Nephron (organoid): Measurements from ENCODE around the gene JAKMIP1.
"Not testable (repeated sequence)": the region's sequence is repeated elsewhere in the genome, so short reads cannot be mapped to it uniquely, and the experiment has no call there.

Experiments used
- H3K27ac Mint-ChIP-seq, 3 experiments: 2 replicates each; pipeline ENCODE4 v1.8.0; 2020; ENCODE audit warnings: mixed read lengths in 3 of 3, mild to moderate bottlenecking in 2 of 3, moderate library complexity in 1 of 3
- H3K27me3 Mint-ChIP-seq: 2 replicates; pipeline ENCODE4 v1.8.0; 2021; ENCODE audit warnings: low read depth, mild to moderate bottlenecking, moderate library complexity, mixed read lengths
- H3K36me3 Mint-ChIP-seq: 2 replicates; pipeline ENCODE4 v1.8.0; 2020; ENCODE audit warnings: low read depth, mixed read lengths
- H3K4me1 Mint-ChIP-seq: 2 replicates; pipeline ENCODE4 v1.8.0; 2020; ENCODE audit warnings: mixed read lengths
- H3K4me3 Mint-ChIP-seq, 3 experiments: 2 replicates each; pipeline ENCODE4 v1.8.0; 2020; ENCODE audit warnings: mild to moderate bottlenecking in 3 of 3, mixed read lengths in 3 of 3, moderate library complexity in 2 of 3
- H3K9me3 Mint-ChIP-seq: 2 replicates; pipeline ENCODE4 v1.8.0; 2020; ENCODE audit warnings: mixed read lengths
- CTCF ChIP-seq, 3 experiments: fragments of 200-600 bp; sonication (generic); IDR thresholded peaks; one replicate each; pipeline ENCODE4 v1.5.0; 2021; ENCODE audit warnings: antibody characterized with exemption in 3 of 3; ENCODE audit not compliant: unreplicated experiment in 3 of 3

The JAKMIP1 gene

GRCh38 chr4:6147441-6147840 is 52.9 kb downstream of the JAKMIP1 start:
- TF ChIP-seq CTCF (IDR thresholded peaks at IDR 0.05; ENCODE audit: unreplicated experiment in 3 of 3): no peak
- no peaks in the 10 kb centered on the region for H3K4me1 Mint-ChIP-seq
- peaks cover 9% of the 10 kb centered on the region for H3K27me3 Mint-ChIP-seq
- peaks cover 9% of the 10 kb centered on the region for H3K9me3 Mint-ChIP-seq
- no peaks in the 10 kb centered on the region for H3K36me3 Mint-ChIP-seq
- no peak overlapping the region for H3K4me3 Mint-ChIP-seq
- no peak overlapping the region for H3K27ac Mint-ChIP-seq

- TF ChIP-seq CTCF (IDR thresholded peaks at IDR 0.05; ENCODE audit: unreplicated experiment in 3 of 3): no peak
- H3K9me3 Mint-ChIP-seq: peaks cover 9% of the 10 kb centered on the region
- H3K36me3 Mint-ChIP-seq: no peaks in the 10 kb centered on the region
- no peaks in the 10 kb centered on the region for H3K4me1 Mint-ChIP-seq
- peaks cover 7% of the 10 kb centered on the region for H3K27me3 Mint-ChIP-seq
- H3K27ac Mint-ChIP-seq: no peak overlapping the region
- no peak overlapping the region for H3K4me3 Mint-ChIP-seq
These were observed 56.7 kb downstream of the JAKMIP1 start for GRCh38 chr4:6143603-6144181.

DNA sequence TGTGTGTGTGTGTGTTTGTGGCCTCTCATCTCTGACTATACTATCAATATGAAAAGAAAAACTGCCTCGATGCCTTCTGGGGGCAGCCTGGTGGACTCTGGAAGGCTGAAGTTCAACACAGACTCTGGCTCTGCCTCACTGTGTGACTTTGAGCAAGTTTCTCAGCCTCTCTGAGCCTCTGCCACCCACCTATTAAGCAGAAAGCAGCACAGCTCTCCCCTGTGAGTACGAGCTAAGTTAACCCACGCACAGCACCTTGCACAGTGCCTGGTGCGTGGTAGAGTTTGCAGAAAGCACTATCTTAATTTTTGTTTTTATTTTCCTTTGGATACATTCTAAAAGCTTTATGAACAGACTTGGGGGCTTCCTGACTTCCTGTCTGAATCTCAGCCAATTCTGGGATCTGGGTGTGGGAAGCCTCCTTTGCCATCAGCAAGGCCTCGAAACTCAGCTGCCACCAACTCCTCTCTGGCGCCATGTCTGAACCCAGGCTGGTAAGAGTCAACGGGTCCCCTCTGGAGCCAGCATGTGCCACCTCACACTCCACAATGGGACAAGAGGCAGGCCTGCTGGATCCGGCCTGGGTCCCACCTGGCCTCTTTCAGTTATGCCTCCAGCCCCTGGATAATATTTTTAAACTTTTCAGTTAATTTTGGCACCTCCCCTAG is 57.3 kb downstream of the JAKMIP1 start:
- Mint-ChIP-seq H3K27ac (no peak overlapping the region), H3K27me3 (peaks cover 7% of the 10 kb centered on the region), H3K4me3 (no peak overlapping the region), H3K9me3 (peaks cover 9% of the 10 kb centered on the region), H3K4me1 (no peaks in the 10 kb centered on the region), H3K36me3 (no peaks in the 10 kb centered on the region)
- no peak for TF ChIP-seq CTCF (IDR thresholded peaks at IDR 0.05; ENCODE audit: unreplicated experiment in 3 of 3)

DNA sequence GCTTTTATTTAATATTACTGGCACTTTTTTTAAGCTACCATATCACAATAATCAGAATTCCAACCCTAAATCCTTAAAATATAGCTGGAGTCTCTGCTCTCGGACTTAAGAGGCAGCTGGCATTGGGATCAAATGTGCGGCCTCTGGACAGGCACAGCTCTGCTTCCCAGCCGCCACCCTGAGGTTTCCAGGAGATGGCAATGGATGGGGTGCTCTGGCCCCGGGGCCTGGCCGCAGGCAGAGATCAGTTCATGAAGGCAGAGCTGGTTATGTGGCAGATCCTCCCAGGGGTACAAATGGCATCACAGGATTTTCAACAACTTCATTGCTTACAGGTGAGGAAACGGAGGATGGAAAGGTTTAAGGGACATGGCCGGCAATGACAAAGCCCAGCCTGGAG is 57.8 kb downstream of the JAKMIP1 start:
- Mint-ChIP-seq H3K4me1 (no peaks in the 10 kb centered on the region), H3K27me3 (peaks cover 7% of the 10 kb centered on the region), H3K9me3 (peaks cover 6% of the 10 kb centered on the region), H3K27ac (no peak overlapping the region), H3K36me3 (no peaks in the 10 kb centered on the region), H3K4me3 (no peak overlapping the region)
- no peak for TF ChIP-seq CTCF (IDR thresholded peaks at IDR 0.05; ENCODE audit: unreplicated experiment in 3 of 3)

GRCh38 chr4:6141554-6141953 is 58.8 kb downstream of the JAKMIP1 start:
- no peak for TF ChIP-seq CTCF (IDR thresholded peaks at IDR 0.05; ENCODE audit: unreplicated experiment in 3 of 3)
- Mint-ChIP-seq H3K27me3 (peaks cover 13% of the 10 kb centered on the region), H3K36me3 (no peaks in the 10 kb centered on the region), H3K9me3 (peaks cover 6% of the 10 kb centered on the region), H3K4me3 (no peak overlapping the region), H3K4me1 (no peaks in the 10 kb centered on the region), H3K27ac (no peak overlapping the region)

- H3K36me3 Mint-ChIP-seq, H3K27ac Mint-ChIP-seq, H3K9me3 Mint-ChIP-seq, H3K4me1 Mint-ChIP-seq, H3K4me3 Mint-ChIP-seq: not testable (repeated sequence)
- peaks cover 13% of the 10 kb centered on the region for H3K27me3 Mint-ChIP-seq
These were observed 59.3 kb downstream of the JAKMIP1 start for GRCh38 chr4:6141021-6141420.
